ENCODE data around the gene CDH5.

CDH5 gene

GRCh38 chr16:66419527-66419926 is 53.0 kb downstream of the CDH5 start:
- TF ChIP-seq MYC (IDR thresholded peaks at IDR 0.05; ENCODE audit: low read depth, low read length) = no peak
- TF ChIP-seq MAX (IDR thresholded peaks at IDR 0.05; ENCODE audit: low read depth, low read length) = no peak
- TF ChIP-seq POLR2A (IDR thresholded peaks at IDR 0.05; ENCODE audit: extremely low read depth, insufficient read length) = no peak
- TF ChIP-seq CTCF (IDR thresholded peaks at IDR 0.05; ENCODE audit: low read depth, low read length) = no peak
- DNase-seq (ENCODE audit: low read depth) = no peak

GRCh38 chr16:66420396-66420795 is 53.9 kb downstream of the CDH5 start:
- no peak overlapping the region for H3K4me3 ChIP-seq (ENCODE audit: low read depth, low read length)
- TF ChIP-seq CTCF (IDR thresholded peaks at IDR 0.05; ENCODE audit: low read depth, low read length) (no peak), MYC (IDR thresholded peaks at IDR 0.05; ENCODE audit: low read depth, low read length) (no peak), MAX (IDR thresholded peaks at IDR 0.05; ENCODE audit: low read depth, low read length) (no peak), POLR2A (IDR thresholded peaks at IDR 0.05; ENCODE audit: extremely low read depth, insufficient read length) (no peak)
- DNase-seq (ENCODE audit: low read depth) = no peak

More at GRCh38 chr16:66419527-66419926, 53.0 kb downstream of the CDH5 start:
- no peak overlapping the region for H3K4me3 ChIP-seq (ENCODE audit: low read depth, low read length)

GRCh38 chr16:66421891-66422290 is 55.4 kb downstream of the CDH5 start:
- DNase-seq (ENCODE audit: low read depth) = no peak
- TF ChIP-seq MYC (IDR thresholded peaks at IDR 0.05; ENCODE audit: low read depth, low read length) = no peak
- no peak for TF ChIP-seq MAX (IDR thresholded peaks at IDR 0.05; ENCODE audit: low read depth, low read length)
- TF ChIP-seq CTCF (IDR thresholded peaks at IDR 0.05; ENCODE audit: low read depth, low read length) = no peak
- no peak for TF ChIP-seq POLR2A (IDR thresholded peaks at IDR 0.05; ENCODE audit: extremely low read depth, insufficient read length)
- H3K4me3 ChIP-seq (ENCODE audit: low read depth, low read length) = no peak overlapping the region

- no peak for DNase-seq (ENCODE audit: low read depth)
- TF ChIP-seq CTCF (IDR thresholded peaks at IDR 0.05; ENCODE audit: low read depth, low read length) (no peak), MAX (IDR thresholded peaks at IDR 0.05; ENCODE audit: low read depth, low read length) (no peak), MYC (IDR thresholded peaks at IDR 0.05; ENCODE audit: low read depth, low read length) (no peak), POLR2A (IDR thresholded peaks at IDR 0.05; ENCODE audit: extremely low read depth, insufficient read length) (no peak)
- no peak overlapping the region for H3K4me3 ChIP-seq (ENCODE audit: low read depth, low read length)
These were observed 55.9 kb downstream of the CDH5 start for GRCh38 chr16:66422366-66422765.

GRCh38 chr16:66423177-66423576 is 56.7 kb downstream of the CDH5 start:
- no peak for TF ChIP-seq MYC (IDR thresholded peaks at IDR 0.05; ENCODE audit: low read depth, low read length)
- TF ChIP-seq POLR2A (IDR thresholded peaks at IDR 0.05; ENCODE audit: extremely low read depth, insufficient read length) = no peak
- no peak for TF ChIP-seq MAX (IDR thresholded peaks at IDR 0.05; ENCODE audit: low read depth, low read length)
- TF ChIP-seq CTCF (IDR thresholded peaks at IDR 0.05; ENCODE audit: low read depth, low read length) = no peak
- DNase-seq (ENCODE audit: low read depth) = no peak
- H3K4me3 ChIP-seq (ENCODE audit: low read depth, low read length) = no peak overlapping the region

GRCh38 chr16:66425651-66426050 is 59.2 kb downstream of the CDH5 start:
- no peak for DNase-seq (ENCODE audit: low read depth)
- TF ChIP-seq MAX (IDR thresholded peaks at IDR 0.05; ENCODE audit: low read depth, low read length) (no peak), POLR2A (IDR thresholded peaks at IDR 0.05; ENCODE audit: extremely low read depth, insufficient read length) (no peak), MYC (IDR thresholded peaks at IDR 0.05; ENCODE audit: low read depth, low read length) (no peak), CTCF (IDR thresholded peaks at IDR 0.05; ENCODE audit: low read depth, low read length) (no peak)
- no peak overlapping the region for H3K4me3 ChIP-seq (ENCODE audit: low read depth, low read length)
